ENCODE measurements around the gene TRPM8. TPM values are rescaled to one million over a fixed set of nuclear protein-coding genes. Genes with fewer than 3 reads are reported as not detected.

Gene TRPM8
- total and polyA plus RNA-seq, 2 experiments from 2014 or later: 0.11 to 0.14 TPM

DNA sequence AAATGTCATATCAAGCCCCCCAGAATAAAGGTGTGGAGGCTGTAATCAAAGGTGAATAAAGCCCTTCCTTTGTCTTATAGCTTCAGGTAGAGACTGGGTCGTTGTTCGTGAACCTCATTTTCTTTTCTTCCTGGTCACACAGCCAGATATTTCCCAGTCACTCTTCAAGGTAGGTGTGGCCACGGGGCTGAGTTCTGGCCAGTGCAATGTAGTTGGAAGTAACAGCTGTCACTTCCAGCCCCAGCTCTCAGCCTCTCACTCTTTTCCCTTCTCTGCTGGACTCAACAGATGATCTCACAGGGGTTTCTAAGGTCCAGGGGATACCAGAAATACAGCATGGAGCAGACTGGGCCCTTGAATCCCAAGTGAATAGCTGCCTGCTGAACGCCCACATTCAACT lies 15.8 kb upstream of the TRPM8 start:
- Histone ChIP-seq H3K4me2 (no peak overlapping the region), H4K20me1 (replicated peaks; ENCODE audit: insufficient read depth) (no peaks in the 10 kb centered on the region), H2AFZ (no peak overlapping the region), H3K79me2 (replicated peaks; ENCODE audit: insufficient read depth) (no peaks in the 10 kb centered on the region), H3K36me3 (ENCODE audit: insufficient read depth) (no peaks in the 10 kb centered on the region), H3K27ac (ENCODE audit: low read depth) (no peak overlapping the region), H3K4me1 (ENCODE audit: insufficient read depth) (no peaks in the 10 kb centered on the region), H3K4me3 (no peak overlapping the region), H3K9me2 (ENCODE audit: insufficient read depth) (peaks cover 4% of the 10 kb centered on the region; the same call in 1 of the 2 replicates), H3K27me3 (ENCODE audit: insufficient read depth) (no peaks in the 10 kb centered on the region), H3F3A (replicated peaks; ENCODE audit: low read depth) (no peaks in the 10 kb centered on the region)
- H3K27ac Mint-ChIP-seq: no peak overlapping the region
- no peaks in the 10 kb centered on the region for H3K4me1 Mint-ChIP-seq
- no peaks in the 10 kb centered on the region; the same call in 2 of the 3 replicates for H3K9me3 Mint-ChIP-seq
- TF ChIP-seq NANOG (IDR thresholded peaks at IDR 0.05; ENCODE audit: borderline replicate concordance) (no peak), ZNF331 (CRISPR knock-in tag; IDR thresholded peaks at IDR 0.05; ENCODE audit: low read depth) (no peak), EZH2 (IDR thresholded peaks at IDR 0.05; ENCODE audit: low read depth, unreplicated experiment) (no peak), STAT1 (IDR thresholded peaks at IDR 0.05; ENCODE audit: unreplicated experiment) (no peak)
- TF ChIP-seq, protein P1, sequence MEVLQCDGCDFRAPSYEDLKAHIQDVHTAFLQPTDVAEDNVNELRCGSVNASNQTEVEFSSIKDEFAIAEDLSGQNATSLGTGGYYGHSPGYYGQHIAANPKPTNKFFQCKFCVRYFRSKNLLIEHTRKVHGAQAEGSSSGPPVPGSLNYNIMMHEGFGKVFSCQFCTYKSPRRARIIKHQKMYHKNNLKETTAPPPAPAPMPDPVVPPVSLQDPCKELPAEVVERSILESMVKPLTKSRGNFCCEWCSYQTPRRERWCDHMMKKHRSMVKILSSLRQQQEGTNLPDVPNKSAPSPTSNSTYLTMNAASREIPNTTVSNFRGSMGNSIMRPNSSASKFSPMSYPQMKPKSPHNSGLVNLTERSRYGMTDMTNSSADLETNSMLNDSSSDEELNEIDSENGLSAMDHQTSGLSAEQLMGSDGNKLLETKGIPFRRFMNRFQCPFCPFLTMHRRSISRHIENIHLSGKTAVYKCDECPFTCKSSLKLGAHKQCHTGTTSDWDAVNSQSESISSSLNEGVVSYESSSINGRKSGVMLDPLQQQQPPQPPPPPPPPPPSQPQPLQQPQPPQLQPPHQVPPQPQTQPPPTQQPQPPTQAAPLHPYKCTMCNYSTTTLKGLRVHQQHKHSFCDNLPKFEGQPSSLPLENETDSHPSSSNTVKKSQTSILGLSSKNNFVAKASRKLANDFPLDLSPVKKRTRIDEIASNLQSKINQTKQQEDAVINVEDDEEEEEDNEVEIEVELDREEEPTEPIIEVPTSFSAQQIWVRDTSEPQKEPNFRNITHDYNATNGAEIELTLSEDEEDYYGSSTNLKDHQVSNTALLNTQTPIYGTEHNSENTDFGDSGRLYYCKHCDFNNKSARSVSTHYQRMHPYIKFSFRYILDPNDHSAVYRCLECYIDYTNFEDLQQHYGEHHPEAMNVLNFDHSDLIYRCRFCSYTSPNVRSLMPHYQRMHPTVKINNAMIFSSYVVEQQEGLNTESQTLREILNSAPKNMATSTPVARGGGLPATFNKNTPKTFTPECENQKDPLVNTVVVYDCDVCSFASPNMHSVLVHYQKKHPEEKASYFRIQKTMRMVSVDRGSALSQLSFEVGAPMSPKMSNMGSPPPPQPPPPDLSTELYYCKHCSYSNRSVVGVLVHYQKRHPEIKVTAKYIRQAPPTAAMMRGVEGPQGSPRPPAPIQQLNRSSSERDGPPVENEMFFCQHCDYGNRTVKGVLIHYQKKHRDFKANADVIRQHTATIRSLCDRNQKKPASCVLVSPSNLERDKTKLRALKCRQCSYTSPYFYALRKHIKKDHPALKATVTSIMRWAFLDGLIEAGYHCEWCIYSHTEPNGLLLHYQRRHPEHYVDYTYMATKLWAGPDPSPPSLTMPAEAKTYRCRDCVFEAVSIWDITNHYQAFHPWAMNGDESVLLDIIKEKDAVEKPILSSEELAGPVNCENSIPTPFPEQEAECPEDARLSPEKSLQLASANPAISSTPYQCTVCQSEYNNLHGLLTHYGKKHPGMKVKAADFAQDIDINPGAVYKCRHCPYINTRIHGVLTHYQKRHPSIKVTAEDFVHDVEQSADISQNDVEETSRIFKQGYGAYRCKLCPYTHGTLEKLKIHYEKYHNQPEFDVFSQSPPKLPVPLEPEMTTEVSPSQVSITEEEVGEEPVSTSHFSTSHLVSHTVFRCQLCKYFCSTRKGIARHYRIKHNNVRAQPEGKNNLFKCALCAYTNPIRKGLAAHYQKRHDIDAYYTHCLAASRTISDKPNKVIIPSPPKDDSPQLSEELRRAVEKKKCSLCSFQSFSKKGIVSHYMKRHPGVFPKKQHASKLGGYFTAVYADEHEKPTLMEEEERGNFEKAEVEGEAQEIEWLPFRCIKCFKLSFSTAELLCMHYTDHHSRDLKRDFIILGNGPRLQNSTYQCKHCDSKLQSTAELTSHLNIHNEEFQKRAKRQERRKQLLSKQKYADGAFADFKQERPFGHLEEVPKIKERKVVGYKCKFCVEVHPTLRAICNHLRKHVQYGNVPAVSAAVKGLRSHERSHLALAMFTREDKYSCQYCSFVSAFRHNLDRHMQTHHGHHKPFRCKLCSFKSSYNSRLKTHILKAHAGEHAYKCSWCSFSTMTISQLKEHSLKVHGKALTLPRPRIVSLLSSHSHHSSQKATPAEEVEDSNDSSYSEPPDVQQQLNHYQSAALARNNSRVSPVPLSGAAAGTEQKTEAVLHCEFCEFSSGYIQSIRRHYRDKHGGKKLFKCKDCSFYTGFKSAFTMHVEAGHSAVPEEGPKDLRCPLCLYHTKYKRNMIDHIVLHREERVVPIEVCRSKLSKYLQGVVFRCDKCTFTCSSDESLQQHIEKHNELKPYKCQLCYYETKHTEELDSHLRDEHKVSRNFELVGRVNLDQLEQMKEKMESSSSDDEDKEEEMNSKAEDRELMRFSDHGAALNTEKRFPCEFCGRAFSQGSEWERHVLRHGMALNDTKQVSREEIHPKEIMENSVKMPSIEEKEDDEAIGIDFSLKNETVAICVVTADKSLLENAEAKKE (CRISPR knock-in tag; IDR thresholded peaks at IDR 0.05): no peak
- H3K36me3 Mint-ChIP-seq (ENCODE audit: low read depth): no peaks in the 10 kb centered on the region
- ATAC-seq (no peak), DNase-seq (ENCODE audit: low spot score) (no peak)
- no peak overlapping the region for H3K4me3 Mint-ChIP-seq
- H3K27me3 Mint-ChIP-seq (ENCODE audit: insufficient read depth, low read depth, poor library complexity): no peaks in the 10 kb centered on the region

DNA sequence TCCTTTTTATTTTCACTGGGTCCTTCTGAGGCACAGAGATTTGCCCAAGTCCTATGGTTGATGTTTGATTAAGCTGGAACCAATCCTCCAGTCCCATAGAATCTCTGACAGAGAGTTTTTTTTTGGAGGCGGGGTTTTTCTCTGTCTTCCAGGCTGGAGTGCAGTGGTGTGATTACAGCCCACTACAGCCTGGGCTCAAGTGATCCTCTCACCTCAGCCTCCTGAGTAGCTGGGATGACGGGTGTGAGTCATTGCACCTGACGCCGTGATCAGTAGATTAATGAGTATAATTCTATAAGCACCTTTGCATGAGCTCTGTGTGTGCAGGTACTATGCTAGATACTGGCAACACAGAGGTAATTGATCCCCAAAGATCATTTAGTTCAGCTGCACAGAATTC lies 15.3 kb upstream of the TRPM8 start:
- H3K4me1 ChIP-seq (ENCODE audit: insufficient read depth): no peaks in the 10 kb centered on the region
- no peaks in the 10 kb centered on the region for H3K36me3 Mint-ChIP-seq (ENCODE audit: low read depth)
- TF ChIP-seq EZH2phosphoT487 (IDR thresholded peaks at IDR 0.05; ENCODE audit: unreplicated experiment): no peak
- TF ChIP-seq NANOG (IDR thresholded peaks at IDR 0.05; ENCODE audit: borderline replicate concordance): no peak
- no peak for TF ChIP-seq ETS1 (IDR thresholded peaks at IDR 0.05)
- no peak for TF ChIP-seq EZH2 (IDR thresholded peaks at IDR 0.05; ENCODE audit: low read depth, unreplicated experiment)
- TF ChIP-seq ZNF114 (CRISPR knock-in tag; IDR thresholded peaks at IDR 0.05): no peak
- TF ChIP-seq ZNF331 (CRISPR knock-in tag; IDR thresholded peaks at IDR 0.05; ENCODE audit: low read depth): no peak
- TF ChIP-seq JUNB (IDR thresholded peaks at IDR 0.05; ENCODE audit: unreplicated experiment): no peak
- TF ChIP-seq, protein P2, sequence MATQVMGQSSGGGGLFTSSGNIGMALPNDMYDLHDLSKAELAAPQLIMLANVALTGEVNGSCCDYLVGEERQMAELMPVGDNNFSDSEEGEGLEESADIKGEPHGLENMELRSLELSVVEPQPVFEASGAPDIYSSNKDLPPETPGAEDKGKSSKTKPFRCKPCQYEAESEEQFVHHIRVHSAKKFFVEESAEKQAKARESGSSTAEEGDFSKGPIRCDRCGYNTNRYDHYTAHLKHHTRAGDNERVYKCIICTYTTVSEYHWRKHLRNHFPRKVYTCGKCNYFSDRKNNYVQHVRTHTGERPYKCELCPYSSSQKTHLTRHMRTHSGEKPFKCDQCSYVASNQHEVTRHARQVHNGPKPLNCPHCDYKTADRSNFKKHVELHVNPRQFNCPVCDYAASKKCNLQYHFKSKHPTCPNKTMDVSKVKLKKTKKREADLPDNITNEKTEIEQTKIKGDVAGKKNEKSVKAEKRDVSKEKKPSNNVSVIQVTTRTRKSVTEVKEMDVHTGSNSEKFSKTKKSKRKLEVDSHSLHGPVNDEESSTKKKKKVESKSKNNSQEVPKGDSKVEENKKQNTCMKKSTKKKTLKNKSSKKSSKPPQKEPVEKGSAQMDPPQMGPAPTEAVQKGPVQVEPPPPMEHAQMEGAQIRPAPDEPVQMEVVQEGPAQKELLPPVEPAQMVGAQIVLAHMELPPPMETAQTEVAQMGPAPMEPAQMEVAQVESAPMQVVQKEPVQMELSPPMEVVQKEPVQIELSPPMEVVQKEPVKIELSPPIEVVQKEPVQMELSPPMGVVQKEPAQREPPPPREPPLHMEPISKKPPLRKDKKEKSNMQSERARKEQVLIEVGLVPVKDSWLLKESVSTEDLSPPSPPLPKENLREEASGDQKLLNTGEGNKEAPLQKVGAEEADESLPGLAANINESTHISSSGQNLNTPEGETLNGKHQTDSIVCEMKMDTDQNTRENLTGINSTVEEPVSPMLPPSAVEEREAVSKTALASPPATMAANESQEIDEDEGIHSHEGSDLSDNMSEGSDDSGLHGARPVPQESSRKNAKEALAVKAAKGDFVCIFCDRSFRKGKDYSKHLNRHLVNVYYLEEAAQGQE (IDR thresholded peaks at IDR 0.05; ENCODE audit: unreplicated experiment): no peak
- TF ChIP-seq STAT1 (IDR thresholded peaks at IDR 0.05; ENCODE audit: unreplicated experiment): no peak

More for the DNA sequence above, 15.3 kb upstream of the TRPM8 start:
- no peaks in the 10 kb centered on the region for H3K27me3 Mint-ChIP-seq (ENCODE audit: insufficient read depth, low read depth, poor library complexity)
- no peaks in the 10 kb centered on the region for H3K36me3 ChIP-seq (ENCODE audit: insufficient read depth)
- ATAC-seq (no peak), DNase-seq (ENCODE audit: low spot score) (no peak)
- no peak overlapping the region for H3K4me3 ChIP-seq
- no peaks in the 10 kb centered on the region for H3K79me2 ChIP-seq (replicated peaks; ENCODE audit: insufficient read depth)
- H3F3A ChIP-seq (replicated peaks; ENCODE audit: low read depth): no peaks in the 10 kb centered on the region
- no peaks in the 10 kb centered on the region; the same call in 2 of the 3 replicates for H3K9me3 Mint-ChIP-seq
- no peaks in the 10 kb centered on the region for H3K4me1 Mint-ChIP-seq
- no peaks in the 10 kb centered on the region for H4K20me1 ChIP-seq (replicated peaks; ENCODE audit: insufficient read depth)
- H3K4me3 Mint-ChIP-seq: no peak overlapping the region
- no peak overlapping the region for H2AFZ ChIP-seq
- no peak overlapping the region for H3K27ac Mint-ChIP-seq
- peaks cover 4% of the 10 kb centered on the region; the same call in 1 of the 2 replicates for H3K9me2 ChIP-seq (ENCODE audit: insufficient read depth)
- H3K4me2 ChIP-seq: no peak overlapping the region
- H3K27ac ChIP-seq (ENCODE audit: low read depth): no peak overlapping the region
- no peaks in the 10 kb centered on the region for H3K27me3 ChIP-seq (ENCODE audit: insufficient read depth)

Data from GM23338 (cell line).